ENCODE data around the gene ANKRD24.
"Not testable (repeated sequence)": the region's sequence is repeated elsewhere in the genome, so short reads cannot be mapped to it uniquely, and the experiment has no call there.

The ANKRD24 gene

DNA sequence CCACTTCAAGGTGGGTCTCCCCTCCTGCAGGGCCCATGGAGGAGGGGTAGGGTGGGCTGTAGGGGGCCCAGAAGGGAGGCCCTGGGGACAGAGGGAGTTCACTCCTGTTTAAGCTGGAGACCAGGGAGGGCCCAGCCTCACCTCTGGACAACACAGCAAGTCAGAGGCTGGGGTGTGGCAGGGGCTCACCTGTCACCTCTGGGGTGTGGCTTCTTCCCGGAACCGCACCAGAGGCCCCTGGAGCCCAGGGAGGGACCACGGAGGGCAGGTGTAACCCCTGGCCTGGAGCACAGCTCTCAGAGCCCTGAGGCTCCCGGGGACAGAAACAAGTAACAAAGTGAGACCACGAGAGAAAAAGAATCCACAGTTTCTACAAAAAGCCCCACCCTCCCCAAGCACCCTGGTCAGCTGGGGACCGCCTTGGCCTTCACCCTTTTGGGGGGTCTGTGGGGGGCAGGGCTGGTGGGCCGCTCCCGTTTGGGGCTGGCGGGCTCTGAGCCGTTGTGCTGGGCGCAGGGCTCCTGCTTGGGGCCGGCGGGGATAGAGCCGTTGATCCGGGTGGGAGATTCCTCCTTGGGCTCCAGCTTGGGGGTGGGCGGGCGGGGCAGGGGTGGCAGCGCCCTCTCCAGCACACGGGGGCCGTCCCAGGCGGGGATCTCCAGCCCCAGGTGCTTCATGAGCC, 8.1 kb upstream of the ANKRD24 start:
- no peak for DNase-seq

DNA sequence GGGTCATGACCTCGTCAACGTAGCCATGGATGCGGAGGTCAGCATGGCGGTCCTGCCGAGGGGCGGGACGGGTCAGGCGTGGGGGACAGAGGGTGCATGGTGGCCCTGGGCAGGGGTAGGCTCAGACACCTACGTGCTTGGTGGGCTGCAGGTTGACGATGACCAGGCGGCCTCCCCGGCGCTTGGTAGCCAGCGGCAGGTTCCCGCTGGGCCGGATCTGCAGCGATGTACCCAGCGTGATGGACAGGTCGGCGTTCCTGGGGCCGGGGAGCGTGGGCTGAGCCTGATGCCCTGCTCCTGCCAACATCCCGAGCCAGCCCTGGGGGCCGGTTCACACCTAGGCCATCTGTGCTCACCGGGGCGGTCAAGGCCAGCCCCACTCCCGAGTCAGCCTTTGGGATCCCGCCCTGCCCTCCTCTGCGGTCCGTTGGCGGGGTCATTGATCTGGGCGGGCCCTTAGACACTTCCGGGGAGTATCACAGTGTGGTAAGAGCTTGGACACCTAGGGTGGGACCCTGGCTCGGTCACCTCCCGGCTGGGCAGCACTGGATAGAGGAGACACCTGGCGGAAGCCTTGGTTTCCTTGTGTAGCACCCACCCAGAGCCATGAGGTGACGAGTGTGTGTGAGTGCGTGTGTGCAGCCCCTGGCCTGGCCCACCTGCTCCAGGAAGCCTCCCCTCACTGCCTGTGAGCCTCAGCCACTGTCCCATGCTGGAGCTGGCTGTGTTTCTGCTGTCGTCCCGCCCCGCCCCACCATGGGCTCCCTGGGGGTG, 7.4 kb upstream of the ANKRD24 start:
- DNase-seq = no peak

DNA sequence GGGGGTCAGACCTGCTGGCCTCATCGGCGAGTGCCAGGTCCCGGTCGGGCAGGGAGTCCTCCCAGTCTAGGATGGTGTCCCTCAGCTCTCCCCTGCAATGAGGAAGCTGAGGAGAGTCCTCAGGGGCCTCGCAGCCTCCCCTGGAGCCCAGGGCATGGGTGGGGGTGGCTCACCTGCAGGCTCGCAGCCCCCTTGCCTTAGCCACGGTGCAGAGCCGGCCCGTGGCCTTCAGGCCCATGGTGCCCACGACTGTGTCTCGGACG, 6.9 kb upstream of the ANKRD24 start:
- no peak for DNase-seq

- DNase-seq = no peak
These were observed 5.3 kb upstream of the ANKRD24 start for GRCh38 chr19:4177146-4177545.

- no peak for DNase-seq
These were observed 3.5 kb upstream of the ANKRD24 start for GRCh38 chr19:4178990-4179389.

DNA sequence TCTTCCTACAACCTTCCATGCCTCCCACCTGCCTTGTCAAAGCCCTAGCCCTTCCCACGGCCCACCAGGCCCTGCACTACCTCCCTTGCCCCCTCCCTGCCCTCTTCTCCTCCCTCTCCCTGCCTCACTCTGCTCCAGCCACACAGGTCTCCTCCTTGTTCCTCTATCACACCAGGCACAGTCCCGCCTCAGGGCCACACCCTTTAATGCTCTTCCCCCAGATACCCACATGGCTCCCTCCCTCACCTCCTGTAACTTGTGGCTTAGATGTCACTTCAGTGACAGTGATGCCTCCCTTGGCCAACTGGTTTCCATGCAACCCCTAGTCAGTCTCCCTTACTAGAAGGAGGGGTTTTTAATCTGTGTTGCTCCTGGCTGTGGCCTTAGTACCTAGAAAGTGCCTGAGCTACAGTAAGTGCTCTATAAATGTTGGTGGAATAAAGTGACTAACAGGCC, 1.4 kb upstream of the ANKRD24 start:
- no peak for DNase-seq

- no peak for DNase-seq
These were observed 1.7 kb downstream of the ANKRD24 start for GRCh38 chr19:4183967-4184717.

DNA sequence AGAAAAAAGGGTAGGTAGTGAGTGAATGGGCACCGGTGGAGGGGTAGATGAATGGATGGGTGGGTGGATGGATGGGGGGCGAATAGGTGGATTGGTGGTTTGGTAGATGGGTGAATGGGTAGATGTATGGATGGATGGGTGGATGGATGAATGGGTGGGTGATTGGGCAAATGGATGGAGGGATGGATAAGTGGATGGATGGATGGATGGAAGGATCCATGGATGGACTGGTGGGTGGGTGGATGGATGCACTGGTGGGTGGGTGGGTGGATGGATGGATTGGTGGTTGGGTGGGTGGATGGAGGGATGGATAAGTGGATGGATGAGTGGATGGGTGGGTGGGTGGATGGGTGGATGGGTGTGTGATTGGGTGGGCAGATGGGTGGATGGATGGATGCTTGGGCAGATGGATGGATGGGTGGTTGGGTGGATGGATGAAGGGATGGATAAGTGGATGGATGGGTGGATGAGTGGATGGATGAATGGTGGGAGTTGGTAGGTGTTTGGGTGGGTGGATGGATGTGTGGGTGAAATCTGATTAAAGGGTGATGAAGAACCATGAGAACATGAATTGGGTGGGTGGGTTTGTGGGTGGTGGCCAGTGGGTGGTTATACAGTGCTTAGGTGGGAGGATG, 2.3 kb downstream of the ANKRD24 start:
- no peak for DNase-seq

- DNase-seq = no peak
These were observed 3.1 kb downstream of the ANKRD24 start for GRCh38 chr19:4185413-4186086.

DNA sequence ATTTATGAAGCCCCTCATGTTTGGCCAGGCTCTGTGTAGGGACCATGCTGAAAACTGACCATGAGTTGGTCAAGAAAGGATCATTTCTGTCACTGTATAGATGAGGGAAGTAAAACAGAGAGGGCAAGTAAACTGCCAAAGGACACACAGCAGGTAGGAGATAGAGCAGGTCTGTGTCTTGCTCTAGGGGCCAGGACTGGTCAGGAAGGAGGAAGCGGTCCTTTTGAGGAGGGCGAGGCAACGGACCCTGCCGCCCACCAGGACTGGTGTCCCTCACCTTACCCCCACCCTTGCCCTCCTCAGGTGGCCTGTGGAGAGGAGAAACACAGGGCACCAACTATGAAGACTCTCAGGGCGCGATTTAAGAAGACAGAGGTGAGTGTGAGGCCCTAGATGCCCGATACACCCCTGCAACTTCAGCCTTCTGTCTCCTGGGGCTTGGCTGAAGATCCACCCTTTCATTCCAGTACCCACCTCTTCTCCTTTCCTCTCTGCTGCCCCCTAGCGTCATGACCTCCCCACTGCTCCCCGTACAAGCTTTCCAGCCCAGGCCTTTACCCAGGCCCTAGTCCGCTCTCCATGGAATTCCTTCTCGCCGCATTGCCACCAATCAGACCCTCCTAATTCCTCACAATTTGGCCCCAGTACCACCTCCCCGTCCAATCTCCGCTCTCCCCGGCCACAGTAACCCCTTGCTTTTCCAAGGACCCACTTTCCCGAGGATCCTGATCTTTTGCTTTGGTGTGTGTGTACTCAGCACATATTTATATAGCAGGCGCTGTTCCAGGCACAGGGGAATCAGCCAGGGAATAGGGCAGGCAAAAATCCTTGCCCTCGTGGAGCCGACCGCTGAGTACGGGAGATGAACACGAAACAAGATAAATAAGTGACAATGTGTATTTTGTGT, 3.9 kb downstream of the ANKRD24 start:
- DNase-seq = no peak

- DNase-seq = no peak
These were observed 5.0 kb downstream of the ANKRD24 start for GRCh38 chr19:4187313-4188122.

DNA sequence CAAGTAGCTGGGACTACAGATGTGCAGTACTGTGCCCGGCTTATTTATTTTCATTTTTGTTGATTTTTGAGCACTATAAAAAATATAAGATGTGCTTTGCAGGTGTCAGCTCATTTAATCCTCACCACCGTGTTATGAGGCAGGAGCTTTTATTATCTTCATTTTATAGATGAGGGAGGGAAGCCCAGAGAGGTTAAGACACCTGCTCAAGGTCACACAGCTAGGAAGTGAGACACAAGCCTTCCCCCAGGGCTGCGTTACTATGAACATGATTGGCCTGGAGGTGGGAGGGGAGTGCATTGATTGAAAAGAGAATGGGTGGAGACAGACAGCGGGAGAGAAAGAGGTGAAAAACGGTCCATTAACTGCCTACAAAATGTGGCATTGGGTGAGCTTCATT, 7.2 kb downstream of the ANKRD24 start:
- DNase-seq = no peak

- not testable (repeated sequence) for DNase-seq
These were observed 10.0 kb downstream of the ANKRD24 start for GRCh38 chr19:4192537-4192936.

DNA sequence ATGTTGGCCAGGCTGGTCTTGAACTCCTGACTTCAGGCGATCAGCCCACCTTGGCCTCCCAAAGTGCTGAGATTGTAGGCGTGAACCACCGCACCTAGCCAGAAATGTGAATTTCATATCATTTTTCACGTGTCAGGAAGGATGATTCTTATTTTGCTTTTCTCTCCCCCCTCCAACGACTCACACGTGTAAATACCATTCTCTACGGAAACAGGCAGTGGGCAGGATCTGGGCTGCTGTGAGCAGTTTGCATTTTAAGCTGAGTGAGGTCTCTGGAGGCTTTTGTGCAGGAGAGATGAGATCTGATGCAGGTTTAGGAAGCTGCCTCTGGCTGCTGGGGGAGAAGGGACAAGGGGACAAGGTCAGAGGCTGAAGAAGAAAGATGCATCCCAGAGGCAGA, 11.9 kb downstream of the ANKRD24 start:
- DNase-seq = no peak

GRCh38 chr19:4196009-4196408, 13.5 kb downstream of the ANKRD24 start:
- no peak for DNase-seq

- DNase-seq = no peak
These were observed 14.2 kb downstream of the ANKRD24 start for GRCh38 chr19:4196587-4197148.

GRCh38 chr19:4197228-4197624, 14.7 kb downstream of the ANKRD24 start:
- no peak for DNase-seq

GRCh38 chr19:4197625-4198466, 15.4 kb downstream of the ANKRD24 start:
- DNase-seq = no peak

- DNase-seq = no peak
These were observed 16.1 kb downstream of the ANKRD24 start for GRCh38 chr19:4198467-4199126.
